GM21825 (cell line): Measurements from ENCODE around the gene MRPL38.
"Not testable (repeated sequence)": the region's sequence is repeated elsewhere in the genome, so short reads cannot be mapped to it uniquely, and the experiment has no call there.

Experiments used
- ATAC-seq: cut with Tn5 transposase; IDR thresholded peaks from one replicate; pipeline ENCODE4 v1.9.1; 2021; ENCODE audit warnings: mild to moderate bottlenecking, moderate library complexity; ENCODE audit not compliant: unreplicated experiment

The MRPL38 gene

DNA sequence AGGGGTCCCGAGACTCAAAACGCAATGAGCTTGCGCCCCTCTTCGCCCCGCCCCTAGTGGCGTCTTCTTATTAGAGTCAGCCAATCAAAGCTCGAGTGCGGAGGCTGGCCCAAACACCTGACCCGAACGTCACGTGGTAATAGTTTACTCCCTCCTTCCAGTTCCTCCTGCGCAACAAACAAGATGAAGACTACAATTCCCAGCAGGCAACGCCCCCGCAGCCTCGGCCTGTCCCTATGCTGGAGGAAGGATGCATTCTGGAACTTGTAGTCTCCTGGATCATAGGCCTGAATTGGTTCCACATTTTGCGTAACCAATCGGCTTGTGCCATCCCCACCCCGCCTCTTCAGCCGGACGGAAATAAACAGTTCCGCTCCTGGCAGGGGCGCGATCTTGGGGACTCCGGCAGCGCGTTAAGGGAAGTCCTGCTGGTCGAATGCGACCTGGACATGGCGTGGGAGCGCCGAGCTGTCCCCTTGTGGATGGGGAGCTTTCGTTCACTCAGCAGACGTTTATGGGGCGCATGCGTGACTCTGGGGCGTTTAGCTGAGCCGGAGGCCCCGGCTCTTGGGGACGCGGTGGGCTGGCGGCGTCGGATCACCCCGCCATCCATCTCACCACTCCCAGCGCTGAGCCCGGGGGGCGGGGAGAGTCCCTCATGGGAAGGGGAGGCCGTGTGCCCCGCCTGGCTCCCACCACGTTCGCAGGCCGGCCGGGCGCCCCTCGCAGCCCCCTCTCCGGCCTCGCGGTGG, 49.2 kb downstream of the MRPL38 start, which contains the start of gene WBP2:
TSS of gene WBP2 (minus strand) at position 26 of the 752 bp plus-strand sequence. CDS start 38 bp downstream, outside the sequence.
- peak; percentile 82 for ATAC-seq

DNA sequence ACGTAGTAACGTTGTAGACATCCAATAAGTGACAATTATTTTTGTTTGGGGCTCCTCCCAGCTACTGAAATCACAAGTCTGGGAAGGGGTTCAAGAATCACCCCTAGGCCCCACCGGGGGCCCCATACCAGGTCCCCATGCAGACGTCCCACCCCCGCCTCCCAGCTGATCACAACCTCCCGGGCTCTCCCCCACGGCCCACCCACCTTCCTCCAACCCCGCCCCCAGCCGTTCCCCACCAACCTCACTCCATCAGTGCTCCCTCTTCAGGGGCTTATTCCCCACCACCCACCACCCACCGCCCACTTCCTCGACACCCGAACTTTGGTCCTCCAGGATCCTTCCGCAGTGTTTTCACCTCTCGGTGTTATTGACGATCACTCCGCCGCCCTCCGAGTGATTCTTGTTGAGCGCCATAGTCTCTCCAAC, 49.8 kb downstream of the MRPL38 start:
- ATAC-seq, result peak; percentile 2

DNA sequence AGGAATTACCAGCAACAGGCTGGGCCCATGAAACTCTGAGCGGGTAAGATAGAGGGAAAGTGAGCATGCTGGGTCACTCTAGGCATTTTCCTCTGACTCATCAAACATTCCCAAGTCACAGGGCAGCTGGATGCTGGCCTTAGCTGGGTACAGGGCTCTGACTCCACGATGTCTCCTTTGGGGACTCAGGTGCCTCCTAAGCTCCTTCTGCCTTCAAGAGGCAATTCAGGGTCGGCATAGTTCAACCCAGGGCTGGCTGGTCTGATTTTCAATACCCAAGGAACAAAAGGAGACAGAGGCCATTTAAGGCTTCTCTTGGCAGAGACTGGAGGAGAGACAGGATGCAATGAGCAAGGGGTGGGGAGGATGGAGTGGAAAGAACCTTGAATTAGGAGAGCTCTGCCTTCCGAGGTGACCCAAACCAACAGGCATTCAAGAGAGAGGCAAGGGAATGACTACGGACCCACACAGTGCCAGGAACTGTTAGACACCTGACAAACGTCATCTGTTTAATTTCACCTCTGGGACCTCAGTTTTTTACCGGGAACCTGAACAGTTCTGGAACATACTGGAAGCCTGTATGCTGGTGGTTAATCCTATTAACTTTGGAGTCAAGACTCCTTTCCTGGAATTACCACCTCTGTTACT, 50.5 kb downstream of the MRPL38 start:
- no peak for ATAC-seq

DNA sequence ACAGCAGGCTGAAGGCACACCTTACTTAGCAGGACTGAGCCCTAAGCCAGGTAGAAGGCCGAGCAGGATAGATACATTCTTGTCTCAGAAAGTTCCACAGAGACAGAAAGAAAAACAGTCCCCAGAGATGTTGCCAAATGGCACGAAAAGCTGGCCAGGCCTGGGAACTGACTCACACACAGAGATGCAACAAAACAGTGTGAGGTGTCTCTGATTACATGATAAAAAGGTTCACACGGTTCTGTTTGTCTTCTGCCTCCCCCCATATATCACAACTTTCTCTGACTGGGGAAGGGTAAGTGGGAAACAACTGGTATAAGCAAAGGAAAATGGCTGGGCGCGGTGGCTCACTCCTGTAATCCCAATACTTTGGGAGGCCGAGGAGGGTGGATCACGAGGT, 51.3 kb downstream of the MRPL38 start:
- ATAC-seq, result no peak

DNA sequence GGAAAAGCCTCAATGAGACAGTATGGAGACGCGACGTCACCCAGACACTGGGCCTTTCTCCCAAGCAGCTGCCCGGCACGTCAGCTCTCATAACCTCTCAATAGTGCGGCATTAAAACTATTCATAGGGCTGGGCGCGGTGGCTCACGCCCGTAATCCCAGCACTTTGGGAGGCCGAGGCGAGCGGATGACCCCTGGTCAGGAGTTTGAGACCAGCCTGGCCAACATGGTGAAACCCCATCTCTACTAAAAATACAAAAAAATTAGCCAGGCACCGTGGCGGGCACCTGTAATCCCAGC, 53.0 kb downstream of the MRPL38 start:
- not testable (repeated sequence) for ATAC-seq

DNA sequence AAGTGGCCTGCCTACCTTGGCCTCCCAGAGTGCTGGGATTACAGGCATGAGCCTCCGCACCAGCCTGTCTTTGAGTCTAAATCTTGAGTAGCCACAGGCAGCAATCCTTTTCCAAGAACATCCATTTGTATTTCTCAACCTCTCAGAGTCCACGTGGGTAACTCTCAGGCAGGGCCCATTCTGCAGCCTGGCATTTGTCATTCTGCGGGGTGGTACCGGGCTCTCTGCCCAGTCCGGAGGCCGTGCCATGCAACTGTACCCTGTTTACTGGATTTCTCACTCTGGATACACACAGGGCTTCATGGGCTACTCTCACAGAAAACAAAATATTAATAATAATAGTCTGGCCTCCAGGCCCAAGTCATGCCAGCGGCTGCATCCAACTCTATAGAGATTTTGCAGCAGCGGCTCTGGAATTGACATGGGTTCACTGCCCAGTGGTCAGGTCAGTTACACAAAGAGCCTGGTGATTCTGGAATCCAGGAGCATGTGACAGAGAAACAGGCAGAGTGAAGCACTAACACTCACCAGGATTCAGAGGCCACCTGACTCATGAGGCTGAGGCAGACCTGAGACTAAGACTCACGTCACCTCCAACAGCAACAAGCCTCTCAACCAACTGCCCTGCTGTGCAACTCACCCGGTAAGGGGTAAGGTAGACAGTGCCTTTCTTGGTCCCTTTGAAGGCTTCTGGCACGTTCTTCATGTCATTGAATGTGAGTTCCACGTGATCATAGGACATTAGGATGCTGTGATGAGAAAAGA, 53.6 kb downstream of the MRPL38 start:
- no peak for ATAC-seq

DNA sequence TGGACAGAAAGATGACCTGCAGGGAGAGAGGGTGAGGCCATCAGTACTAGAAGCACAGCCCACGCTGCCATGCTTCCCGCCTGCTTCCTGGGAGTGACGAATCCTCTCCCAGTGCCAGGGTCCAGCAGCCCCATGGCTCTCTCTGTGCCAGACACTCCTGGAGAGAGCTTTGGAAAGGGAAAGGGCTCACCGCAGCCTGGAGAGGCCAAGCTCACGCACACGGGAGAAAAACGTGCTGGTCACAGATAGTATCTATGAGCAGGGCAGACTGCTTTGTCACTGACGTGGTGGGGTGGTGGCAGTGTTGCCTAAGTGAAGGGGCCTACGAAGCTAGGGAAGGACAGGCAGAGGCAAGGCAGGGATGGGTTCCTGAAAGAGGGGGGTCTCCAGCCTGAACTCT, 55.0 kb downstream of the MRPL38 start:
- no peak for ATAC-seq

DNA sequence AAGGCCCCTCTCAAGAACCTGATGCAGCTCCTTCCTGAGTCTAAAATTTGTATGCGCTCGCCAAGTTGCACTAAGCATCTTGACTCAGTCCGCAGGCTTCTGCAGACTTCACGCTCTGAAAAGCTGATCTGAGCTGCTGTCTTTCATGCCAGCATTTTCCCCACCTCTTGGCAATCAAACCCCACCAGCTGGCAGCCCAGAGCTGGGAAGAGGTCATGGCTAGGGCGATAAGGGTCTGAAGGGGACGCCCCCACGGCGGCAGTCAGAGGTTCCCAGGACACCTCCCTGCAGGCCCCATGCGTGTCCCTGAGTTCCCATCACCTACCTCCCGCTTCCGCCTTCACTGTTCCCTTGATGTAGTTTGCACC, 55.4 kb downstream of the MRPL38 start:
- ATAC-seq, result no peak
